ENCODE data around the gene SLC7A4.

The SLC7A4 gene

DNA sequence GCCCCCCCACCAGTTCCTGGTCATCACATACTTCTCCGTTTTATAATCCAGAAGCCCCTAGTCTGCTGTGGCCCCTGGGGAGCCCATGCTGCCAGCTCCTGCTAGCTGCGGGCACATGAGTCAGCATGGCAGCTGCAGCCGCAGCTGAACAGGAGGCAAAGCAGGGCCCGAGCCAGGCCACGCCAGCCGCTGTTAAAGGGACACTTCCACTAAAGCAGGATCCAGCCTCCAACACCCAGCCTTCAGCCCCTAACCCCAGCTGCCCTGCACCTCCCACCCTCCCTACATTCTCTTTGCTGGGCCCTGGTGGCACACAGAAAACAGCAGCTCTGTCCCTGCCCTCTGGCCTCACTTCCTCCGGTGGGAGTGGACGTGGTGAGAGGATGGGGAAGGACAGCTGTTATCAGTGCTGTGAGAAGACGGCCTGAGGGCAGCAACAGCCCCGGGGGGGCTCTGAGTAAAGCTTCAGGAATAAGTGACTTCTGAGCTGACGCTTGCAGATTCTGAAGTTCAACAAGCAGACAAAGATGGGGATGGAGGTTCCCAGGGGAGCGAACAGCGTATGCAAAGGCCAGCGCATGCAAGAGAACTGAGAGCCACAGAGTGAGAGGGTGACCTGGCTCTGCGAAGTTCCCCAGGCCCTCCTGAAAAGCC is 12.7 kb upstream of the SLC7A4 start:
- in situ Hi-C loops (cut with MboI; ENCODE audit: low sequenced_read_pairs), result no loop called here

DNA sequence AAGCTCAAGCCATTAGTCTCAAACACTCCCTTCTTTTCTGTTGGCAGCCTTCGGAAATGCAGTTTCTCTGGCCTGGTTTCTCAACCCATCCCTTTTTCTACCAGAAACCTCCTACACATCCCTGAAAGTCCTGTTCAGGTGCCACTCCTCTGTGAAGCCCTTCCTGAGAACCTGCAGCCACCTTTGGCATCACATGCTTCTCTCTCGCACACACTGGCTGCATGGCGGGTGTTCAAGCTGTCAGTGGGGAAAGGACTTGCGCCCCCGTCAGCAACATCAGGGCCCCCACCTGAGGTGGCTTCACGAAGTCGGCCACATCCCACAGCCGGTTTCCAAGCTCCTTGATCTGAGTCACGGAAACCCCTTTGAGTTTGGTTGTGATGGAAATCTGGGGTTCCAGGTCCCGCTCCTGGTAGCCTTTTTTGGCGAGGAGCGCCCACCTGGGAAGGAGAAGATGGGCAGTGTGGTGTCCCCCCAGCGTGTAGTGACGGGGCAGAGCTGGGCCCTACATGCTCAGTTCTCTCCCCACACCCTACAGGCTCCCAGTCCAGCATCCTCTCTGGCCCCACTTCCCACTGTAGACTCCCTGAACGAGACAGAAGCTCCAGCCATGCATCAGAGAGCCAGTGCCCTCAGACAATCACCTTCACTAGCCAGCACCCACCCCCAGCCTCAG is 11.6 kb upstream of the SLC7A4 start:
- in situ Hi-C loops (cut with MboI; ENCODE audit: low sequenced_read_pairs), result no loop called here

DNA sequence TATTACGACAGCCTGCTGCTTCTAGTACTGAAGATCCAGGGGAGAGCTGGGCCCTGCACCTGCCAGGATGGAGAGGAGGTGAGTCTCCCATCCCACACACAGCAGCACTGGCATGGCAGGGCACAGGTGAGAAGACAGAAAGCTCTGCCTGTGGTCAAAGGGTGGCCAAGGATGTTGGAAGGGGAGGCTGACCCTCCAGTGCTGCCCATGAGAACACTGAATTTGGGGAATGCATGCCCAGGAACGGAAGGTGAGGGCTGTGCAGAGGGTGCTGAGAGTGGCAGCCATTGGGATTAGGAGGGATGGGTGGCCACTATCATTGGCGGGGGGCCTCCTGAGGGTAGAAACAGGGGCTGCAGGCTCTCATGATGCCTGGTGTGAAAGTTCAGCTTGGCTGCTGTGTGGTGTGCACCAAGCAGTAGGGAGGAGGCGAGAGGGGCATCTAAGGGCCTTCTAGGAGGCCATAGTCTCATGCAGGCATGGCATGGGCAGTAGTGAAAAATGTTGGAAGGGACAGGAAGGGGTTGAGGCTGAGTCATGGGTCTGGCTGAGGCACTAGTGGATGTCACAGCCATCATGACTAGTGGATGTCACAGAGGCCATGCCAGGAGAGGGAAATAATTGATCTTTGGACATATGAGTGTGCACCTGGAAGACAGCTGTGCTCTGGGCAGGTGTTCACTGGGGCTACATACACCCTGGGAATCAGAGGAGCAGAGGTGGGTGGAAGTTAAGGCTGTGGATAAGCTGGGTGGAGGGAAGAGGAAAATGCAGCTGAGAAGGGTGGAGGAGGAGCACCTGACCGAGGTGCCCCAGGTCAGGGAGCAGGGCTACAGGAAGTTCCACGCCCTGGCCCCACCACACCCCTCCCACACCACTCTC is 10.9 kb upstream of the SLC7A4 start:
- in situ Hi-C loops (cut with MboI; ENCODE audit: low sequenced_read_pairs), result no loop called here

DNA sequence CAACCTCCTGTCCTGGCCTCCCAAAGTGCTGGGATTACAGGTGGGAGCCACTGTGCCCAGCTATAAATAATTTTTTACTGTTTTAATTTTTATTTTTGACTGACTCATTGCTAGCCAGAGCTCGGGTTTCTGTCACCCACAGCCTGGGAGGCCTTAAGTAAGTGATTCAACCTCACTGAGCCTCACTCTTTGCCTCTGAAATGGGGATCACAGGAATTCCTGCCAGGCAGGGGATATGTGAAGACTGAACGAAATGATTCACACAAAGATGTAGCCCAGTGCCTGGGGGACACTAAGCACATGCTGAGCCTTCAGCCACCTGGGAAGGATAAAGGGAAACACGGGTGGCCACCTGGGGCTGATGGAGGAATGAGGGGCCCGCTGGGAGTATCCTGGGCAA is 9.6 kb upstream of the SLC7A4 start:
- in situ Hi-C loops (cut with MboI; ENCODE audit: low sequenced_read_pairs), result no loop called here

DNA sequence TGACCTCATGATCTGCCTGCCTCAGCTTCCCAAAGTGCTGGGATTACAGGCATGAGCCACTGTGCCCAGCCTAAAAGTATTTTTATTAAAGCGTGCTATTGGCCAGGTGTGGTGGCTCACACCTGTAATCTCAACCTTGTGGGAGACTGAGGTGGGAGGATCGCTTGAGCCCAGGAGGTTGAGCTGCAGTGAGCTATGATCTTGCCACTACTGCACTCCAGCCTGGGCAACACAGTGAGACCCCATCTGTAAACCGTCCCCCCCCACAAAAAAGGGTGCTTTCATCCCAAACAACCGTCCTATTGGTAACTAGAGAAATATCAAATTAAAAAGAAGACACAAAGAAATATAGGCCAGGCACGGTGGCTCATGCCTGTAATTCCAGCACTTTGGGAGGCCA is 6.8 kb upstream of the SLC7A4 start:
- in situ Hi-C loops (cut with MboI; ENCODE audit: low sequenced_read_pairs), result loop anchor here (10.0 kb wide), 1 partner anchor 56 kb away; no protein-coding TSS in a partner anchor

DNA sequence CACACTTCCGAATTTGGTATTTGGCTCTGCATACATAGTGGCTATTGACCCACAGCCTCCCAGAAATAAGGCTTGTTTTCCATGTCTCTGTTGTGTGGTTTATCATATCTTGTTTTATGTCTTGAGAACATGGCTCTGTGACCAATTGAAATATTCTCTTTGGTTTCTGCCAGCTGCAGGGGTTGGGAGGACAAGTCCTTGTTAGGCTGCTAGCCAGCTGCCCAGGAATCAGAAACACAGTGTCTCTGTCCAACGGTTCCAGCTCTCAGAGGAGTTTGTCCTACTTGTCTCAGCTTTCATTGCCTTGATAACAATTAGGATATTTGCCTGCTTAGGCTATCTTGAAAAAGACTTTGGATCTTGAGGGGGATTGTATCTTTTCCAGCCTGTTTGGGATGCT is 6.0 kb upstream of the SLC7A4 start:
- in situ Hi-C loops (cut with MboI; ENCODE audit: low sequenced_read_pairs), result loop anchor here (10.0 kb wide), 1 partner anchor 56 kb away; no protein-coding TSS in a partner anchor

DNA sequence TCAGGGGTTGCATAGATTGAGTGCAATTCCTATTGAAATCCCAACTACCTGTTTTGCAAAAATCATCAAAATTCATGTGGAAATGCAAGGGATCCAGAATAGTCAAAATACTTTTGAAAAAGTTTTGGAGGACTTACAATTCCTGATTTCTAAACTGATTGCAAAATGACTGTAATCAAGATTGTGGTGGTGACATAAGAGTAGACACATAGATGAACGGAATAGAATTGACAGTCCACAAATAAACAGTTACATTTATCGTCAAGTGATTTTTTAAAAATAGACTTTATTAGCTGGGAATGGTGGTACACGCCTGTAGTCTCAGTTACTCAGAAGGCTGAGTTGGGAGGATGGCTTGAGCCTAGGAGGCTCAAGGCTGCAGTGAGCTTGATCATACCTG is 2.6 kb upstream of the SLC7A4 start:
- in situ Hi-C loops (cut with MboI; ENCODE audit: low sequenced_read_pairs), result loop anchor here (10.0 kb wide), 1 partner anchor 60 kb away; no protein-coding TSS in a partner anchor

DNA sequence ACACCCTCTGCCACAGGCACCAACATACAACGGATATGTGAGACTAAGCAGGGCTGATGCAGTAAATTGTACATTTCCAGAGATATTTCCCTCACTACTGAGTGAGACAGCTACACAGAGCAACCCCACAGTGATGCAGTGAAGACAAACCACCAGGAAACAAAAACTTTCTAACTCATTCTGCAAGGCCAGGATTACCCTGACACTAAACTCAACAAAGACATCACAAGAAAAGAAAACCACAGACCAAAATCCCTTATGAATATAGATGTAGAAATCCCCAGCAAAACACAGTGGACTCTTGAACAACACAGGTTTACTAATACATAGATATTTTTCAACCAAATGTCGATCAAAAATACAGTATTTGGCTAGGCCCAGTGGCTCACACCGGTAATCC is 1.5 kb upstream of the SLC7A4 start:
- in situ Hi-C loops (cut with MboI; ENCODE audit: low sequenced_read_pairs), result loop anchor here (10.0 kb wide), 1 partner anchor 61 kb away; no protein-coding TSS in a partner anchor

DNA sequence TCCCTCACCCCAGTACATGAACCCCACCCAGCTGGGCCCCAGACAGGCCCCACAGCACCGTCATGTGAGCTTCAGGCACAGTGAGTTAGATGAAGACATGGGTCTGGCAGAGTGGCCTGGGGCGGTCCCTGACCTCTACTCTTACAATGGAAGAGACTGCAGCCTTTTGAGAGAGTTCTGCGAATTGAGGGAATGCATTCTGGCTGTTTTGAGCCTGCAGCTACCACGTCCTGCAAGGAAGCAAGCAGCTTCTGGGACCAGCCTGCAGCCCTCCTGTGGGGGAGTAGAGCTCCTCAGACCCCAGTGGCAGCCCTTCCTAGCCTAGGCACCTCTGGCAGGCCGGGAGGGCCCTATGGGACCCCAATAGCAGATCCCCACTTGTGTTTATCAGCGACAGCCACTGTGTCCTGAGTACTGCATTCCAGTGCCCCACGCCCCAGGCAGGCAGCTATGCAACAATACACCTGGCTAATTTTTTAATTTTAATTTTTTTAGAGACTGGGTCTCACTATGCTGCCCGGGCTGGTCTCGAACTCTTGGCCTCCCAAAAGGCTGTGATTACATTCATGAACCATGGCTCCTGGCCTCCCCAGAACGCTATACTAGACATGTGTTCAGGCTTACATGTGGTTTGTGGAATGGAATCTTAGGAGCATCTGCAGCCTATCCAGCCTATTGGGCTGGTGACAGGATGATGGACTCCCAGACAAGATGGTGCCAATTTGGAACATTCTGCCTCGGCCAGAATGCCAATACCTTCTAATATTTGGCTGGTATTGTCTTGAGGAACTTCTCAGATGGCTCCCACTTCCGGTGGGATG is 717 bp upstream of the SLC7A4 start:
- in situ Hi-C loops (cut with MboI; ENCODE audit: low sequenced_read_pairs), result loop anchor here (10.0 kb wide), 1 partner anchor 62 kb away; no protein-coding TSS in a partner anchor

DNA sequence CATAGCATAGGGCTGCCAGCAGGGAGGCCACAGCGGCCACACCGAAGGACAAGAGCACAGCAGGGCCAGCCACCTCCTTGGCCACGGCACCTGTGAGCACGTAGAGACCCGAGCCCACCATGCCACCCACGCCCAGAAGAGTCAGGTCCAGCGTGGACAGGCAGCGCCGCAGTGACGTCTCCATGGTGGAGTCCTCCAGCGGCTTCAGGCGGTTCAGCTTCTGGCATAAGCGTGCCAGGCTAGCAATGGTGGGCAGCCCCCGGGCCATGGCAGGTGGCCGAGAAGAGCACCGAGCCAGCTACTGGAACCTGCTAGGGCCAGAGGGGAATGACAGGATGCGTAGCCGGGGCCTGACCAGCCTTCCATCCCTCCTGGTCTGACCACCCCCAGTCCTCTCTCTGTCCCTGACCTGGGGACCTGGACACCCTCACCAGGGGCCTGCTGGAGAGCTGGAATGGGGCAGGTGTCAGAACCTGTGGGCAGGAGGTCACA is 770 bp downstream of the SLC7A4 start:
- in situ Hi-C loops (cut with MboI; ENCODE audit: low sequenced_read_pairs), result loop anchor here (10.0 kb wide), 1 partner anchor 63 kb away; no protein-coding TSS in a partner anchor

DNA sequence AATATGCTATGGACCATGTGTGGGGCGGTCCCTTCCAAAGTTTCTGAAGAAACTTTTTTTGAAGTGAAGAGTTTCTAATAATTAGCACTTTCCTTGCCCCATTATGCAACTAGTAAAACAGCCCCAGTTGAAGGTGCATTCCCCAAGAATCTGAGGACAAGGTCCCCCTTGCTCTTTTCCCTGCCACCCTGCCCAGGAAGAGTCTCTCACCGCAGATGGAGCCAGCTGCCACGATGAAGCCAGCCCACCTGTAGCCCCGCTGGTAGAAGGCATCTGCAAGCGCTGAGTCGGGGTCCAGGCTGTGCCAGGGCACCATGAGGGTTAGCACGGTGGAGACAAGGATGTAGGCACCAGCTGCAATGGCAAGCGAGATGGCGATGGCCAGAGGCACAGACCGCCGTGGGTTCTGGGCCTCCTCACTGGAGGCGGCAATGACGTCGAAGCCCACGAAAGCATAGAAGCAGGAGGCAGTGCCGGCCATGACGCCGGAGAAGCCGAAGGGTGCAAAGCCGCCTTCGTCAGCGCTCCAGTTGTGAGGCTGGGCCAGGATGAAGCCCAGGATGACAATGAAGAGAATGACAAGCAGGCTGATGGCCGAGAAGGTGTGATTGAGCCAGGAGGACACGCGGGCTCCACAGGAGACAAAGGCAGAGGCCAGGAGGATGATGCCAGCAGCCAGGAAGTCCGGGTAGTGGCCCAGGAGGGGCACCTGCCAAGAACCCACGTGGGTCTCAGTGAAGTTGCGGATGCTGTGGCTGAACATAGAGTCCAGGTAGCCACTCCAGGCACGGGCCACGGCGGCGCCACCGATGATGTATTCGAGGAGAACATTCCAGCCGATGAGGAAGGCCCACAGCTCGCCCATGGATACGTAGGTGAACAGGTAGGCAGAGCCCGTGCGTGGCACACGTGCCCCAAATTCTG is 1.5 kb downstream of the SLC7A4 start:
- in situ Hi-C loops (cut with MboI; ENCODE audit: low sequenced_read_pairs), result loop anchor here (10.0 kb wide), 1 partner anchor 64 kb away; no protein-coding TSS in a partner anchor

DNA sequence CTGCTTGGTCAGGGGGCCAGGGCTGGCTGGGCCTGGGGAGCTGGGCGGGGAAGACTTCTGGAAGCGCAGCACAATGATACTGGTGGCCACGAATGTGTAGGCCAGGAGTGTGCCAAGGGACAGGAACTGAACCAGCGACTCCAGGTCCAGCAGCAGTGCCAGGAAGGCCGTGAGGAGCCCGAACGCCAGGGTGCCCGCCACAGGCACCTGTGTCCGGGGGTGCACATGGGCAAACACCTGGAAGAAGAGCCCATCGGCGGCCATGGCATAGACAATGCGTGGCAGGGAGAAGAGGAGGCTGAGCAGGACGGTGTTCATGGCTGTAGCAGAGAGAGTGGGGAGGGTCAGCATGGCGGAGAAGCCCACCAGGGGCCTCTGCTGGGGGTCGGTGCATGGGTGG is 2.3 kb downstream of the SLC7A4 start:
- in situ Hi-C loops (cut with MboI; ENCODE audit: low sequenced_read_pairs), result loop anchor here (10.0 kb wide), 1 partner anchor 65 kb away; no protein-coding TSS in a partner anchor

DNA sequence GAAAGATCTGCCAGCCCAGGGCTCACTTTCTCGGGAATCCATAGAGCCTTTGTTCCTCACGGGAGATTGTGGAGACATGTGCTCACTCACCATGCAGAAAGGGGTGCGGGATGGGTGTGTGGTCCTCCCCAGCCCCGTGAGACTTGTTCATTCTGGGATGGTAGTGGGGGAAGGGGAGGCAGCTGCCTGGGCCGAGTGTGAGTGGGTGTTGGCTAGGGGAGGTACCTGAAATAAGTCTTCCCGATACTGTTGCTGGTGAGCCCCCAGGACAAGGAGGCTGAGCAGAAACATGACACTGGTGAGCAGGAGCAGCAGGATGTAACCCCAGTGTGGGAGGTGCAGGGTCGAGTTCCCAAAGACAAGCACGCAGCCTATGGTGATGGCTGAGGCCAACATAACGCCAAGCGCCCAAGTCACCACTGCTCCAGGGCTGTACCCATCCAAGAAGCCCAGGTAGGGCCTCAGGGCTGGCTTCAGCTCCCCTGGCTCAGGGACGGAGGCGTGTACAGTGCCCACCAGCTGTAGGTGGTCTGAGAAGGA is 2.8 kb downstream of the SLC7A4 start:
- in situ Hi-C loops (cut with MboI; ENCODE audit: low sequenced_read_pairs), result loop anchor here (10.0 kb wide), 1 partner anchor 65 kb away; no protein-coding TSS in a partner anchor

DNA sequence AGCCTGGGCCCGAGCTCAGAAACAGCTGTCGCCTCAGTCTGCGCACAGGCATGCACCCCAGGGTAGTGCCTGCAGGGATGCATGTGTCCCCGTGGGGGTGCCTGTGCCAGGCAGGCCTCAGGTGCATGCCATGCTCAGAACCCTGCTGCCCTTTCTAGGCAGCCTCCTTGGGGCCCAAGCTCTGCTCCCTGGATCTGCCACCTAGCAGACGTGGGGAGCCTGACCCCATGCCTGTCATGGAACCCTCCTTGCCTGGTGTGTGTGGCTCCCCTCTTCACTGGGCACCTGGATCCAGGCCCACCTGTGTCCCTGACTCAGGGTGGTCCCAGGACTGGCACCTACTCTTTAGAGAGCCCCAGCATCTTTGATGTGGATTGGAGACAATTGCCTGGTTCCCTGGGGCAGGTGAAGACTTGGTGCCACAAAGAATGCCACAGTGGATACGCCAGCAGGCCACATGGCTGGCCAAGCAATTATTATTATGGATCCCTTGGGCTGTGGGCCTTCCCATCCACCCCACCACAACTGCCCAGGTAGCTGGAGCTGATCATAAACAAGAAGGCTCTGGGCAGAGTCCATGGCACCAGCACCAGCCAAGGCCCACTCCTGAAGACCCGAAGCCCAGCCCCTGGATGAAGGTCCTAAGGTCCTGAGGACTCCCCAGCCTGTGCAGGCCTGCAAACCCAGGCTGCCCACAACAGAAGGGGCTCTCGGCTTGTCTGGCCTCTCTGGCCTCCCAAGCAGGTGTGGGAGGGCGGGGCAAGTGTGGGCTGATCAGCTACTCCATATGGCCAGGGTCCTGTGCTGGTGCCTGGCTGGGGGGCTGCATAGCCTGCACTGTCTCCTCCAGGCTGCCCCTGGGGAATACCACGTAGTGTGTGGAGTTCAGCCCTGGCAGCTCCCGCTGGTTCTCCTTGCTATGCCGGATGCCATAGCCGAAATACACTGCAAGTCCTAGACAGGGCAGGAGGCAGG is 3.8 kb downstream of the SLC7A4 start:
- in situ Hi-C loops (cut with MboI; ENCODE audit: low sequenced_read_pairs), result no loop called here

DNA sequence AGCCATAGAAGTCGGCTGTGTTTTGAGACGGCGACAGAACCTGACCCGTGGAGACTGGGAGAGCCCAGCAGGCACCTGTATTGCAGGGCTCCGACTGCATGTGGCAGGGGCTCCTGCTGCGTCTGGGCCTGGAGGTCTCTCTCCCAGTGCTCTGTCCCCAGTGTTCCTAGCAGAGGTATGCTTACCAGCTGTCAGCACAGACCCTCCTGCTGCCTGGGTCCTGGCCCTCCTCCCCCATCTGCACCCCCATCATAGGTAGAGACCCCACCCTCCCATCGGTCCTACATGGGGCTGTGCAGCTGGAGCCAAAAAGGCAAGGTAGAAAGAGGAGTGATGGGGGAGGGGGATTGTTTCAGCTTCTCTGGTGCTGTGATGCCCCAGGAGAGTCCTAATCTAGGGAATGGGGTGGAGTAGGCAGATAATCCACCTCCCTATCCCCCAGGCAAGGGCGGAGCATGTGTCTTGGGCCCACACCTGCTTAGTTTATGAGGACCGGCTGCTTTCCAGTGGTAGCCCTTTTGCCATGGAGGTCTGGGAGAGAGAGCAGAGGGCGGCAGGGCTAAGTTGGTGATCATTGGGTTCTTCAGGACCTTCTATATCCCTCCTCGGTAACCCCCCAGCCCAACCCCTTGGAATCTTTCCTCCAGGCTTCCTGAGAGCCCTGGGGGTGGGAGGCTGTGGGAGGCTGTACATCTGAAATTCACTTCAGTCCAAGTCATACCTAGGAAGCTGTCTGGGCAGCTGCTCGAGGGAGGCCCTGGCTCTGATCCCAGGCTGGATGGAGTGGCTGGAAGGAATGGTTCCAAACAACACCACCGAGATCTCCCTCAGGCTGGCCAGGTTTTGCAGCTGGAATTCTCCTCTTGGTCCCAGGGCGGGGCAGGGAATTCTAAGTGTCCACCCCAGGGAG is 5.3 kb downstream of the SLC7A4 start:
- in situ Hi-C loops (cut with MboI; ENCODE audit: low sequenced_read_pairs), result no loop called here
